HepG2 (cell line): ENCODE measurements around the gene PIEZO1. TPM values are rescaled to one million over a fixed set of nuclear protein-coding genes. Genes with fewer than 3 reads are reported as not detected.

ENCODE experiments used
- ATAC-seq: fragments of 200-7000 bp; cut with Tn5 transposase; 3 replicates; pipeline ENCODE4 v1.9.1; 2020; ENCODE audit warnings: mild to moderate bottlenecking, moderate library complexity
- BruUV-seq: library from RNA; stranded (reverse); fragments of 400-500 nt; replicated peaks from 2 replicates; lab custom pipeline; 2021; lab: Mats Ljungman, UMichigan
- CTCF ChIA-PET: fragments of 300-600 bp; formaldehyde crosslinking; extraction: SDS; loops from one replicate; lab custom pipeline; 2021; ENCODE audit warnings: low total read pairs, inconsistent platforms, low intra/inter-chr PET ratio; lab: Yijun Ruan, JAX
- POLR2A ChIA-PET: fragments of 350-600 bp; sonication (Branson Sonifier 250); formaldehyde crosslinking; loops from one replicate; lab custom pipeline; 2020; ENCODE audit warnings: antibody characterized with exemption, inconsistent platforms; lab: Yijun Ruan, JAX
- DNase-seq: peaks from one replicate; pipeline ENCODE4 v3.0.0-alpha.2; 2015; ENCODE audit warnings: low spot score
- FAIRE-seq: peaks from 3 replicates; lab custom pipeline; 2011; peaks lifted over from hg19 to GRCh38; lab: Jason Lieb, UNC
- H2AFZ ChIP-seq: one replicate; pipeline ENCODE4 v1.6.1; 2011; ENCODE audit warnings: low read length, inconsistent platforms
- H3K27ac ChIP-seq: fragments of 300-600 bp; 3 replicates; pipeline ENCODE4 v1.8.0; 2011; ENCODE audit warnings: mixed run types, mild to moderate bottlenecking, mixed read lengths, low read length, inconsistent platforms; ENCODE audit not compliant: insufficient read depth; ENCODE audit errors: extremely low read length
- H3K27me3 ChIP-seq, 2 experiments: fragments of 200-600 bp in 1 of 2; 2 replicates in 1 of 2; 3 replicates in 1 of 2; pipeline versions ENCODE4 v1.6.0 to v1.8.0; 2011; ENCODE audit warnings: low read length in 2 of 2, mild to moderate bottlenecking in 2 of 2, moderate library complexity in 2 of 2, inconsistent platforms in 1 of 2; ENCODE audit not compliant: insufficient read depth in 2 of 2, control insufficient read depth in 1 of 2
- H3K36me3 ChIP-seq, 2 experiments: fragments of 200-600 bp in 1 of 2; replicated peaks in 1 of 2; 2 replicates in 1 of 2; 3 replicates in 1 of 2; pipeline versions ENCODE4 v1.5.1 to v1.8.0; 2011; ENCODE audit warnings: low read length in 2 of 2, inconsistent platforms in 1 of 2; ENCODE audit not compliant: insufficient read depth in 2 of 2, control insufficient read depth in 1 of 2
- H3K4me1 ChIP-seq: 2 replicates; pipeline ENCODE4 v1.5.1; 2012; ENCODE audit warnings: low read length, inconsistent platforms; ENCODE audit not compliant: insufficient read depth
- H3K4me2 ChIP-seq: 2 replicates; pipeline ENCODE4 v1.6.0; 2011; ENCODE audit warnings: low read depth, low read length, inconsistent platforms
- H3K4me3 ChIP-seq, 3 experiments: fragments of 200-600 bp in 1 of 3; sonication (generic), shearing (Covaris generic) in 1 of 3; replicated peaks in 1 of 3; 2 replicates each; pipeline ENCODE4 v1.5.1; 2011 to 2016; ENCODE audit warnings: low read length in 3 of 3, inconsistent platforms in 2 of 3, low read depth in 2 of 3, mild to moderate bottlenecking in 2 of 3, control low read depth in 1 of 3, mixed read lengths in 1 of 3; ENCODE audit not compliant: insufficient read depth in 1 of 3
- H3K79me2 ChIP-seq: one replicate; pipeline ENCODE4 v1.6.1; 2011; ENCODE audit warnings: low read length, inconsistent platforms; ENCODE audit not compliant: insufficient read depth
- H3K9ac ChIP-seq: 2 replicates; pipeline ENCODE4 v1.6.0; 2011; ENCODE audit warnings: mild to moderate bottlenecking, low read depth, low read length, inconsistent platforms; ENCODE audit not compliant: insufficient read depth
- H3K9me3 ChIP-seq: 2 replicates; pipeline ENCODE4 v1.5.1; 2012; ENCODE audit warnings: mild to moderate bottlenecking, low read length
- H4K20me1 ChIP-seq: 2 replicates; pipeline ENCODE4 v1.6.0; 2011; ENCODE audit warnings: inconsistent platforms, mild to moderate bottlenecking, low read length, moderate library complexity; ENCODE audit not compliant: insufficient read depth
- AGO2 ChIP-seq: fragments of 200-400 bp; formaldehyde crosslinking; optimal IDR thresholded peaks from 2 replicates; pipeline ENCODE3; 2017; ENCODE audit warnings: mild to moderate bottlenecking, low read depth, low read length, moderate library complexity
- HOXA3 ChIP-seq: sonication (generic); formaldehyde crosslinking; IDR thresholded peaks from 2 replicates; pipeline ENCODE4 v1.5.0; 2020; ENCODE audit warnings: missing genetic modification reagents
- KDM5A ChIP-seq: fragments of 200-600 bp; sonication (generic); IDR thresholded peaks from 2 replicates; pipeline ENCODE4 v1.7.0; 2018; ENCODE audit warnings: antibody characterized with exemption, mild to moderate bottlenecking, low read length, borderline replicate concordance
- PCBP1 ChIP-seq: fragments of 200-400 bp; formaldehyde crosslinking; IDR thresholded peaks from 2 replicates; pipeline ENCODE4 v1.6.1; 2017; ENCODE audit warnings: mild to moderate bottlenecking, low read depth, low read length, borderline replicate concordance
- POLR2A ChIP-seq, 2 experiments: IDR thresholded peaks; 2 replicates each; pipeline ENCODE4 v1.6.1; 2011; ENCODE audit warnings: low read depth in 2 of 2, low read length in 2 of 2, mild to moderate bottlenecking in 1 of 2, moderate library complexity in 1 of 2; ENCODE audit not compliant: insufficient read depth in 1 of 2
- RAD51 ChIP-seq: fragments of 450-650 bp; IDR thresholded peaks from 2 replicates; pipeline ENCODE4 v1.6.1; 2016; ENCODE audit warnings: borderline replicate concordance
- RBM22 ChIP-seq: fragments of 200-400 bp; formaldehyde crosslinking; optimal IDR thresholded peaks from 2 replicates; pipeline ENCODE3; 2017; ENCODE audit warnings: mild to moderate bottlenecking, low read length, moderate library complexity
- TAF15 ChIP-seq: fragments of 200-400 bp; formaldehyde crosslinking; IDR thresholded peaks from one replicate; pipeline ENCODE4 v1.6.1; 2018; ENCODE audit warnings: mild to moderate bottlenecking, low read depth, low read length; ENCODE audit not compliant: poor library complexity, severe bottlenecking
- ZNF331 ChIP-seq: sonication (generic); formaldehyde crosslinking; IDR thresholded peaks from 2 replicates; pipeline ENCODE4 v1.4.0; 2020; ENCODE audit warnings: missing genetic modification reagents
- ZNF556 ChIP-seq: sonication (generic); formaldehyde crosslinking; IDR thresholded peaks from 2 replicates; pipeline ENCODE4 v1.4.0; 2020; ENCODE audit warnings: mild to moderate bottlenecking, missing genetic modification reagents, borderline replicate concordance
- ZNF703 ChIP-seq: sonication (generic); formaldehyde crosslinking; IDR thresholded peaks from 2 replicates; pipeline ENCODE4 v1.5.1; 2020; ENCODE audit warnings: missing genetic modification reagents, mild to moderate bottlenecking, moderate library complexity, borderline replicate concordance
- WGBS: methylation state at CpG from one replicate; pipeline ENCODE4 v1.1.6; 2017; ENCODE audit warnings: low lambda C conversion rate; 5-methylcytosine and 5-hydroxymethylcytosine counted together
- in situ Hi-C: cut with HindIII; loops from 2 replicates; pipeline ENCODE4 v1.10.0; 2017; ENCODE audit warnings: low pct_unique_long_range_greater_than_20kb; ENCODE audit not compliant: extremely low pct_ligation_motif_present
- intact Hi-C: fragments of 100-400 bp; cut with micrococcal nuclease; formaldehyde crosslinking; loops from one replicate; pipeline ENCODE4 v1.10.0; 2022; ENCODE audit not compliant: unreplicated experiment
- polyA plus RNA-seq, 8 experiments: library from polyadenylated mRNA; depleted of rRNA in 3 of 8; stranded (reverse) in 7 of 8; unstranded in 1 of 8; fragments of >200 nt; fragmentation: Illumina TruSeq in 4 of 8; extraction: Trizol in 4 of 8; gene quantifications; 2 replicates each; pipeline versions ENCODE4 v1.2.1 to v1.2.3, GENCODE V29; 2011 to 2016; ENCODE audit warnings: low read depth in 4 of 8, missing spikeins in 1 of 8, mixed read lengths in 1 of 8; ENCODE audit not compliant: insufficient read depth in 1 of 8
- total RNA-seq, 5 experiments: library from RNA; depleted of rRNA; stranded (reverse); fragments of >200 nt; fragmentation: Illumina TruSeq; extraction: Trizol; gene quantifications; 2 replicates each; pipeline ENCODE4 v1.2.3, GENCODE V29; 2016; ENCODE audit warnings: low read depth in 1 of 5
- TF ChIP-seq, protein P1 (sequence below): sonication (generic); formaldehyde crosslinking; IDR thresholded peaks from 2 replicates; pipeline ENCODE4 v1.4.0; 2020; ENCODE audit warnings: mild to moderate bottlenecking, missing genetic modification reagents
- TF ChIP-seq, protein P2 (sequence below): sonication (generic); formaldehyde crosslinking; IDR thresholded peaks from 2 replicates; pipeline ENCODE4 v1.5.0; 2020; ENCODE audit warnings: mild to moderate bottlenecking, missing genetic modification reagents
- TF ChIP-seq, protein P3 (sequence below): sonication (generic); formaldehyde crosslinking; IDR thresholded peaks from 2 replicates; pipeline ENCODE4 v1.9.0; 2022; ENCODE audit warnings: missing genetic modification reagents, mild to moderate bottlenecking, borderline replicate concordance

PIEZO1 gene
- total and polyA plus RNA-seq, 2 of the 13 experiments (the other 11 are each of a cell fraction or from before 2014, with no cell fraction given): 67.9 to 85.0 TPM

DNA sequence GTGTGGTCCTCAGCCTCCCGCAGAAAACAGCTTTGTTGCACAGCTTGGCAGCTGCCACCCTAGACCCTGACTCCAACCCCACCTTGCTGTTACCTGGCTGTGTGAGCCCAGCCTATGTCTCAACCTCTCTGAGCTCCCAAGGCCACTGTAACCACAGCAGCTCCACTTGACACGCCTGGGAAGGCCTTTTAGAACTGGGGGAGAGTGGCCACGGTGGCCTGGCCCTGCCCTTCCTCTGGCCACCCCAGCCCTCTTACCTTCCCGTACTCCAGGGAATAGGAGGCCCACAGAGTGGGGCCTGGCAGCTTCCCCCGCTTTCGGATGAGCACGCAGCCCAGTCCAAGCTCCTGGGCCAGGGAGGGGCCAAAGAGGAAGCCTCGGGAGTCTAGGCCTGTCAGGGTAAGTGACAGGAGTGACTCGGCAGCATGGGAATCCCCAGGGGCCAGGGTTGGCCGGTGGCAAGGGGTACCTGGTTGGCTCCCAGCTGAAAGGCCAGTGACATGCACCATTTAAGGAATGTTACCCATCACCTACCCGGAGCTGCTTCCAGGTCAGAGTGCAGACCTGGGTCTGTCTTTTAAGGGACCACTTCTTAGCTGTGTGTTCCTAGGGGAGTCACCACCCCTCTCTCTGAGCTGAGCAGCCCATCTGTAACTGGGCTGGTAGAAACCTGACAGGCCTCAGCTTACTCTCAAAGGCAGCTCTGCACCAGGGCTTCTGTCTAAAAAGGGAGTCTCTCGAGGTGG, 25.3 kb upstream of the PIEZO1 start (continued):
- peak; percentile 17; the same call in 1 of the 2 replicates for TF ChIP-seq ZNF331 (CRISPR knock-in tag)
- TF ChIP-seq KDM5A: no peak

DNA sequence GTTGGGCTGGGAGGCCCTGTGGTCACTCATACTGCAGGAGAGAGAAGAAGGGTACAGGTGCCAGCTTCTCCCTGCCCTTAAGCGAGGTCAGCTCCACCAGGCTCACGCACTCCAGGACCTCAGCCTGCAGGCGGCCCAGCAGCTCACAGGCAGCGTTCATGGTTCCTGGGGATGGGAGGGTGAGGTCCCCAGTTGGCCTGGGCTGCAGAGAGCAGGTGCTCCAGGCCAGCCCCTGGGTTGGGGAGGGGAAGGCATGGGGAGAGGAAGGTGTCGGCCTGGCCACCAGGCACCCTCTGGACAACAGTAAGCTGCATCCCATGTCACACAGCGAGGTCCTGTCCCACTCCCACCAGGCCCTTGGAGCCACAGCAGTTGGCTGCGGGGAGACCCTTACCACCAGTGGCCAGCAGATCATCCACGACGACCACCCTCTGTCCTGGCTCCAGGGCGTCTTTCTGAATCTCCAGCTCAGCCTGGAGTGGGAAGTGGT, 24.7 kb upstream of the PIEZO1 start:
- peaks cover 35% of the 10 kb centered on the region for H3K4me1 ChIP-seq
- H3K4me3 ChIP-seq: peak overlapping the region in 1 of 3 experiments; percentile 90; a peak in 2 of 6 replicates
- WGBS: 91% methylated on average over 5 of the region's 10 CpGs
- H2AFZ ChIP-seq: no peak overlapping the region
- peak overlapping the region; percentile 98 for H3K4me2 ChIP-seq
- intact Hi-C loops: loop anchor here (5.0 kb wide), 1 partner anchor 52 kb away; no protein-coding TSS in a partner anchor
- H3K79me2 ChIP-seq: peaks cover 28% of the 10 kb centered on the region
- peak overlapping the region; percentile 90; the same call in 1 of the 2 replicates for H3K9ac ChIP-seq
- in situ Hi-C loops: loop anchor here (5.0 kb wide), 1 partner anchor 48 kb away; the partner anchor contains the start of genes GALNS and TRAPPC2L
- H4K20me1 ChIP-seq: peaks cover 14% of the 10 kb centered on the region; the same call in 1 of the 2 replicates
- ATAC-seq: no peak
- no peak for DNase-seq
- POLR2A ChIA-PET: interaction anchor here (0.8 to 4.9 kb wide), 7 partner anchors 9 to 361 kb away, joined by 3 to 36 read pairs (median 11); partner anchors contain the start of genes CDH15, GALNS, PIEZO1 and TRAPPC2L
- CTCF ChIA-PET: no interaction called here
- TSS peak; percentile 52 for BruUV-seq
- FAIRE-seq: no peak
- H3K36me3 ChIP-seq: peaks cover 15 to 43% of the 10 kb centered on the region in 2 experiments
- peak overlapping the region; percentile 76 for H3K27ac ChIP-seq
- H3K9me3 ChIP-seq: no peaks in the 10 kb centered on the region
- H3K27me3 ChIP-seq: no peaks in the 10 kb centered on the region
- TF ChIP-seq PCBP1: peak; percentile 80; the same call in 1 of the 2 replicates
- peak; percentile 45; the same call in 1 of the 2 replicates for TF ChIP-seq ZNF703
- no peak; the same call in 1 of the 2 replicates for TF ChIP-seq HOXA3 (CRISPR knock-in tag)
- TF ChIP-seq, protein P1, sequence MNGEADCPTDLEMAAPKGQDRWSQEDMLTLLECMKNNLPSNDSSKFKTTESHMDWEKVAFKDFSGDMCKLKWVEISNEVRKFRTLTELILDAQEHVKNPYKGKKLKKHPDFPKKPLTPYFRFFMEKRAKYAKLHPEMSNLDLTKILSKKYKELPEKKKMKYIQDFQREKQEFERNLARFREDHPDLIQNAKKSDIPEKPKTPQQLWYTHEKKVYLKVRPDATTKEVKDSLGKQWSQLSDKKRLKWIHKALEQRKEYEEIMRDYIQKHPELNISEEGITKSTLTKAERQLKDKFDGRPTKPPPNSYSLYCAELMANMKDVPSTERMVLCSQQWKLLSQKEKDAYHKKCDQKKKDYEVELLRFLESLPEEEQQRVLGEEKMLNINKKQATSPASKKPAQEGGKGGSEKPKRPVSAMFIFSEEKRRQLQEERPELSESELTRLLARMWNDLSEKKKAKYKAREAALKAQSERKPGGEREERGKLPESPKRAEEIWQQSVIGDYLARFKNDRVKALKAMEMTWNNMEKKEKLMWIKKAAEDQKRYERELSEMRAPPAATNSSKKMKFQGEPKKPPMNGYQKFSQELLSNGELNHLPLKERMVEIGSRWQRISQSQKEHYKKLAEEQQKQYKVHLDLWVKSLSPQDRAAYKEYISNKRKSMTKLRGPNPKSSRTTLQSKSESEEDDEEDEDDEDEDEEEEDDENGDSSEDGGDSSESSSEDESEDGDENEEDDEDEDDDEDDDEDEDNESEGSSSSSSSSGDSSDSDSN (CRISPR knock-in tag): peak; percentile 39; the same call in 1 of the 2 replicates
- no peak for TF ChIP-seq ZNF556
- TF ChIP-seq TAF15: peak; percentile 41
- TF ChIP-seq POLR2A (IDR thresholded peaks at IDR 0.05; ENCODE audit: insufficient read depth in 1 of 2, low read depth in 2 of 2, low read length in 2 of 2): no peak
- TF ChIP-seq, protein P2, sequence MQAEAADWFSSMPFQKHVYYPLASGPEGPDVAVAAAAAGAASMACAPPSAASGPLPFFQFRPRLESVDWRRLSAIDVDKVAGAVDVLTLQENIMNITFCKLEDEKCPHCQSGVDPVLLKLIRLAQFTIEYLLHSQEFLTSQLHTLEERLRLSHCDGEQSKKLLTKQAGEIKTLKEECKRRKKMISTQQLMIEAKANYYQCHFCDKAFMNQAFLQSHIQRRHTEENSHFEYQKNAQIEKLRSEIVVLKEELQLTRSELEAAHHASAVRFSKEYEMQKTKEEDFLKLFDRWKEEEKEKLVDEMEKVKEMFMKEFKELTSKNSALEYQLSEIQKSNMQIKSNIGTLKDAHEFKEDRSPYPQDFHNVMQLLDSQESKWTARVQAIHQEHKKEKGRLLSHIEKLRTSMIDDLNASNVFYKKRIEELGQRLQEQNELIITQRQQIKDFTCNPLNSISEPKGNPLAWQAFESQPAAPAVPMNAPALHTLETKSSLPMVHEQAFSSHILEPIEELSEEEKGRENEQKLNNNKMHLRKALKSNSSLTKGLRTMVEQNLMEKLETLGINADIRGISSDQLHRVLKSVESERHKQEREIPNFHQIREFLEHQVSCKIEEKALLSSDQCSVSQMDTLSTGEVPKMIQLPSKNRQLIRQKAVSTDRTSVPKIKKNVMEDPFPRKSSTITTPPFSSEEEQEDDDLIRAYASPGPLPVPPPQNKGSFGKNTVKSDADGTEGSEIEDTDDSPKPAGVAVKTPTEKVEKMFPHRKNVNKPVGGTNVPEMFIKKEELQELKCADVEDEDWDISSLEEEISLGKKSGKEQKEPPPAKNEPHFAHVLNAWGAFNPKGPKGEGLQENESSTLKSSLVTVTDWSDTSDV (CRISPR knock-in tag): 0 out of 2 replicates have a peak, but pooled peaks have one; percentile 45
- peak; percentile 72 for TF ChIP-seq RBM22
- no peak for TF ChIP-seq RAD51
- TF ChIP-seq AGO2: peak; percentile 97
- TF ChIP-seq, protein P3, sequence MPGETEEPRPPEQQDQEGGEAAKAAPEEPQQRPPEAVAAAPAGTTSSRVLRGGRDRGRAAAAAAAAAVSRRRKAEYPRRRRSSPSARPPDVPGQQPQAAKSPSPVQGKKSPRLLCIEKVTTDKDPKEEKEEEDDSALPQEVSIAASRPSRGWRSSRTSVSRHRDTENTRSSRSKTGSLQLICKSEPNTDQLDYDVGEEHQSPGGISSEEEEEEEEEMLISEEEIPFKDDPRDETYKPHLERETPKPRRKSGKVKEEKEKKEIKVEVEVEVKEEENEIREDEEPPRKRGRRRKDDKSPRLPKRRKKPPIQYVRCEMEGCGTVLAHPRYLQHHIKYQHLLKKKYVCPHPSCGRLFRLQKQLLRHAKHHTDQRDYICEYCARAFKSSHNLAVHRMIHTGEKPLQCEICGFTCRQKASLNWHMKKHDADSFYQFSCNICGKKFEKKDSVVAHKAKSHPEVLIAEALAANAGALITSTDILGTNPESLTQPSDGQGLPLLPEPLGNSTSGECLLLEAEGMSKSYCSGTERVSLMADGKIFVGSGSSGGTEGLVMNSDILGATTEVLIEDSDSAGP (CRISPR knock-in tag): peak; percentile 30; the same call in 1 of the 2 replicates
